Measurements from ENCODE around the gene WDFY2. TPM values are rescaled to one million over a fixed set of nuclear protein-coding genes. Genes with fewer than 3 reads are reported as not detected.

Gene WDFY2
- total and polyA plus RNA-seq, 2 of the 13 experiments (the other 11 are each of a cell fraction or from before 2014, with no cell fraction given), result 22.6 to 27.0 TPM

- H3K79me2 ChIP-seq (ENCODE audit: insufficient read depth, low read length), result no peaks in the 10 kb centered on the region
- POLR2A ChIA-PET, result interaction anchor here (1.3 to 1.7 kb wide), 3 partner anchors 33 to 314 kb away, joined by 3 to 34 read pairs (median 5); partner anchors contain the start of gene INTS6
Measured at GRCh38 chr13:51765142-51765515, 180.9 kb downstream of the WDFY2 start.

More at GRCh38 chr13:51765142-51765515, 180.9 kb downstream of the WDFY2 start:
- WGBS (ENCODE audit: low lambda C conversion rate), result 94% methylated on average over 3 of the region's 4 CpGs
- H4K20me1 ChIP-seq (ENCODE audit: insufficient read depth, low read length), result no peaks in the 10 kb centered on the region
- TF ChIP-seq RARA (CRISPR knock-in tag; IDR thresholded peaks at IDR 0.05) (no peak), ZNF160 (CRISPR knock-in tag; IDR thresholded peaks at IDR 0.05) (no peak), ZNF879 (CRISPR knock-in tag; IDR thresholded peaks at IDR 0.05) (no peak), ZBTB33 (CRISPR knock-in tag; IDR thresholded peaks at IDR 0.05) (no peak), JUNB (CRISPR knock-in tag; IDR thresholded peaks at IDR 0.05; ENCODE audit: borderline replicate concordance) (no peak), ZNF776 (CRISPR knock-in tag; IDR thresholded peaks at IDR 0.05) (no peak), TARDBP (CRISPR knock-in tag; IDR thresholded peaks at IDR 0.05) (no peak), ESRRA (CRISPR knock-in tag; IDR thresholded peaks at IDR 0.05; ENCODE audit: low read depth) (no peak), ZXDC (CRISPR knock-in tag; IDR thresholded peaks at IDR 0.05) (no peak)
- CTCF ChIA-PET (ENCODE audit: low intra/inter-chr PET ratio, low total read pairs), result no interaction called here
- no TSS peak for BruUV-seq (replicated peaks)
- DNase-seq (ENCODE audit: low spot score) (no peak), ATAC-seq (no peak), FAIRE-seq (peak; percentile 12)
- peaks cover 6 to 40% of the 10 kb centered on the region in 2 experiments; a peak in 4 of 5 replicates for H3K36me3 ChIP-seq (replicated peaks in 1 of 2; ENCODE audit: control insufficient read depth in 1 of 2, insufficient read depth in 2 of 2, low read length in 2 of 2)
- H3K27ac ChIP-seq (ENCODE audit: extremely low read length, insufficient read depth, low read length), result peak overlapping the region; percentile 63
- H2AFZ ChIP-seq (ENCODE audit: low read length), result no peak overlapping the region
- H3K9ac ChIP-seq (ENCODE audit: insufficient read depth, low read depth, low read length), result peak overlapping the region; percentile 49; the same call in 1 of the 2 replicates
- in situ Hi-C loops (cut with HindIII; ENCODE audit: extremely low pct_ligation_motif_present, low pct_unique_long_range_greater_than_20kb) (no loop called here), intact Hi-C loops (cut with micrococcal nuclease; ENCODE audit: unreplicated experiment) (loop anchor here (2.0 kb wide), 1 partner anchor 14 kb away; no protein-coding TSS in a partner anchor)
- H3K9me3 ChIP-seq (ENCODE audit: low read length), result no peaks in the 10 kb centered on the region
- peak overlapping the region in 1 of 3 experiments; percentile 26; a peak in 1 of 6 replicates for H3K4me3 ChIP-seq (replicated peaks in 1 of 3; ENCODE audit: insufficient read depth in 1 of 3, low read depth in 2 of 3, low read length in 3 of 3)
- H3K4me2 ChIP-seq (ENCODE audit: low read depth, low read length), result peak overlapping the region; percentile 70
- no peaks in the 10 kb centered on the region for H3K27me3 ChIP-seq (ENCODE audit: control insufficient read depth in 1 of 2, insufficient read depth in 2 of 2, low read length in 2 of 2)
- peaks cover 33% of the 10 kb centered on the region for H3K4me1 ChIP-seq (ENCODE audit: insufficient read depth, low read length)

Measured in HepG2 (cell line).